Hepatocyte (in vitro differentiated cells): ENCODE results near the gene ELMO3. TPM values are rescaled to one million over a fixed set of nuclear protein-coding genes. Genes with fewer than 3 reads are reported as not detected.

Source experiments
- DNase-seq: peaks from one replicate; pipeline ENCODE4 v3.0.0-alpha.2; 2016; ENCODE audit warnings: low spot score
- H2AFZ ChIP-seq: fragments of 200-600 bp; sonication (generic); 2 replicates; pipeline ENCODE4 v1.6.0; 2016; ENCODE audit warnings: antibody characterized with exemption, mild to moderate bottlenecking
- H3K27ac ChIP-seq: fragments of 200-600 bp; sonication (generic); 2 replicates; pipeline ENCODE4 v1.5.1; 2016; ENCODE audit warnings: mild to moderate bottlenecking
- H3K27me3 ChIP-seq: fragments of 200-600 bp; sonication (generic); 2 replicates; pipeline ENCODE4 v1.6.1; 2016
- H3K36me3 ChIP-seq: fragments of 200-600 bp; sonication (generic); replicated peaks from 2 replicates; pipeline ENCODE4 v1.5.1; 2016; ENCODE audit warnings: low read depth; ENCODE audit not compliant: insufficient read depth
- H3K4me1 ChIP-seq: fragments of 200-600 bp; sonication (generic); 2 replicates; pipeline ENCODE4 v1.5.1; 2016; ENCODE audit warnings: mild to moderate bottlenecking, moderate library complexity; ENCODE audit not compliant: insufficient read depth
- H3K4me2 ChIP-seq: fragments of 200-600 bp; sonication (generic); 2 replicates; pipeline ENCODE4 v1.6.0; 2016
- H3K4me3 ChIP-seq: fragments of 200-600 bp; sonication (generic); 2 replicates; pipeline ENCODE4 v1.5.1; 2016; ENCODE audit warnings: mild to moderate bottlenecking
- H3K79me2 ChIP-seq: fragments of 200-600 bp; sonication (generic); 2 replicates; pipeline ENCODE4 v1.6.0; 2017; ENCODE audit warnings: mild to moderate bottlenecking
- H3K9me2 ChIP-seq: fragments of 200-600 bp; sonication (generic); replicated peaks from 2 replicates; pipeline ENCODE4 v1.6.0; 2017; ENCODE audit warnings: mild to moderate bottlenecking; ENCODE audit not compliant: insufficient read depth
- H3K9me3 ChIP-seq: fragments of 200-600 bp; sonication (generic); 2 replicates; pipeline ENCODE4 v1.5.1; 2016; ENCODE audit warnings: low read depth, mild to moderate bottlenecking
- H4K20me1 ChIP-seq: fragments of 200-600 bp; sonication (generic); 2 replicates; pipeline ENCODE4 v1.6.0; 2016; ENCODE audit warnings: mild to moderate bottlenecking; ENCODE audit not compliant: insufficient read depth, poor library complexity, severe bottlenecking
- CTCF ChIP-seq: fragments of 200-600 bp; sonication (generic); IDR thresholded peaks from 2 replicates; pipeline ENCODE4 v1.5.1; 2016; ENCODE audit warnings: antibody characterized with exemption, mild to moderate bottlenecking; ENCODE audit not compliant: poor library complexity
- EZH2 ChIP-seq: fragments of 200-600 bp; sonication (generic); IDR thresholded peaks from 2 replicates; pipeline ENCODE4 v1.6.1; 2016; ENCODE audit warnings: antibody characterized with exemption, mild to moderate bottlenecking, borderline replicate concordance
- EZH2phosphoT487 ChIP-seq: fragments of 200-600 bp; sonication (generic); IDR thresholded peaks from one replicate; pipeline ENCODE4 v1.6.1; 2018; ENCODE audit warnings: antibody characterized with exemption, mild to moderate bottlenecking, low read depth, moderate library complexity; ENCODE audit not compliant: unreplicated experiment, severe bottlenecking
- WGBS: methylation state at CpG from one replicate; pipeline ENCODE4 v1.1.6; 2016; ENCODE audit warnings: low lambda C conversion rate; ENCODE audit errors: missing lambda C conversion rate; 5-methylcytosine and 5-hydroxymethylcytosine counted together
- polyA plus RNA-seq: library from polyadenylated mRNA; unstranded; fragments of >200 nt; fragmentation: Nextera tagmentation; extraction: Ambion mirVana; gene quantifications from 2 replicates; pipeline ENCODE4 v1.2.1, GENCODE V29; 2016
- total RNA-seq: library from RNA; depleted of rRNA; stranded (reverse); fragments of >200 nt; gene quantifications from 2 replicates; pipeline ENCODE4 v1.2.3, GENCODE V29; 2014

Gene ELMO3
- total and polyA plus RNA-seq, 2 experiments from 2014 or later: 14.5 to 18.5 TPM

GRCh38 chr16:67173808-67174705 is 24.9 kb upstream of the ELMO3 start:
- peak; percentile 92 for DNase-seq
- WGBS: 4% methylated on average over 53 of the region's 71 CpGs
- Histone ChIP-seq H3K4me2 (peak overlapping the region; percentile 94), H3K4me1 (peaks cover 31% of the 10 kb centered on the region), H2AFZ (peak overlapping the region; percentile 87), H3K4me3 (peak overlapping the region; percentile 33), H3K9me3 (no peaks in the 10 kb centered on the region), H4K20me1 (peaks cover 2% of the 10 kb centered on the region), H3K9me2 (no peaks in the 10 kb centered on the region), H3K79me2 (no peaks in the 10 kb centered on the region), H3K36me3 (no peaks in the 10 kb centered on the region), H3K27me3 (no peaks in the 10 kb centered on the region), H3K27ac (peak overlapping the region; percentile 57)
- TF ChIP-seq EZH2: no peak
- peak; percentile 22 for TF ChIP-seq CTCF

GRCh38 chr16:67174706-67175231 is 24.2 kb upstream of the ELMO3 start:
- no peak overlapping the region for H3K27ac ChIP-seq
- peaks cover 3% of the 10 kb centered on the region for H4K20me1 ChIP-seq
- H3K4me3 ChIP-seq: no peak overlapping the region
- TF ChIP-seq CTCF (no peak), EZH2phosphoT487 (no peak), EZH2 (no peak)
- no peak overlapping the region for H2AFZ ChIP-seq
- H3K9me2 ChIP-seq: no peaks in the 10 kb centered on the region
- H3K9me3 ChIP-seq: no peaks in the 10 kb centered on the region
- DNase-seq: no peak
- peaks cover 24% of the 10 kb centered on the region for H3K4me1 ChIP-seq
- no peaks in the 10 kb centered on the region for H3K36me3 ChIP-seq
- no peaks in the 10 kb centered on the region for H3K27me3 ChIP-seq
- WGBS: 83% methylated on average over 31 of the region's 31 CpGs
- no peaks in the 10 kb centered on the region for H3K79me2 ChIP-seq
- peak overlapping the region; percentile 94 for H3K4me2 ChIP-seq

GRCh38 chr16:67176662-67177061 is 22.3 kb upstream of the ELMO3 start:
- no peak overlapping the region for H2AFZ ChIP-seq
- H3K79me2 ChIP-seq: peaks cover under 1% of the 10 kb centered on the region
- H3K9me2 ChIP-seq: no peaks in the 10 kb centered on the region
- H4K20me1 ChIP-seq: peaks cover 3% of the 10 kb centered on the region
- TF ChIP-seq EZH2phosphoT487 (no peak), CTCF (no peak), EZH2 (no peak)
- no peaks in the 10 kb centered on the region for H3K36me3 ChIP-seq
- DNase-seq: no peak
- H3K9me3 ChIP-seq: no peaks in the 10 kb centered on the region
- no peak overlapping the region for H3K4me2 ChIP-seq
- H3K27me3 ChIP-seq: no peaks in the 10 kb centered on the region
- H3K4me3 ChIP-seq: no peak overlapping the region
- H3K4me1 ChIP-seq: peaks cover 13% of the 10 kb centered on the region
- WGBS: 96% methylated on average over 12 of the region's 12 CpGs
- no peak overlapping the region for H3K27ac ChIP-seq
